ENCODE data around the gene CDK2AP2.

DNA sequence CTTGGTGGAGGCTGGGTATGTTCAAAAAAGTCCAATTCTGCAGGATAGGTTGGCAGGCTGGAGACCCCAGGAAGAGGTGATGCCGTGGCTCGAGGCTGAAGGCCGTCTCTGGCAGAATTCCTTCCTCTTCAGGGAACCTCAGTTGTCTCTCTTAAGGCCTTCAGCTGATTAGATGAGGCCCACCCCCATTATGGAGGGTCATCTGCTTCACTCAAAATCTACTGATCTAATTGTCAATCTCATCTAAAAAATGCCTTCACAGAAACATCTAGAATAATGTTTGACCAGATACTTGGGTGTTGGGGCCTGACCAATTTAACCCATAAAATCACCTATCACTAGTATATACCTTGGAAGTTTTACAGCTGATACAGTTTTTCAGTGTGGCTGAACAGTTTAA is 48.3 kb upstream of the CDK2AP2 start:
- TF ChIP-seq, protein P1, sequence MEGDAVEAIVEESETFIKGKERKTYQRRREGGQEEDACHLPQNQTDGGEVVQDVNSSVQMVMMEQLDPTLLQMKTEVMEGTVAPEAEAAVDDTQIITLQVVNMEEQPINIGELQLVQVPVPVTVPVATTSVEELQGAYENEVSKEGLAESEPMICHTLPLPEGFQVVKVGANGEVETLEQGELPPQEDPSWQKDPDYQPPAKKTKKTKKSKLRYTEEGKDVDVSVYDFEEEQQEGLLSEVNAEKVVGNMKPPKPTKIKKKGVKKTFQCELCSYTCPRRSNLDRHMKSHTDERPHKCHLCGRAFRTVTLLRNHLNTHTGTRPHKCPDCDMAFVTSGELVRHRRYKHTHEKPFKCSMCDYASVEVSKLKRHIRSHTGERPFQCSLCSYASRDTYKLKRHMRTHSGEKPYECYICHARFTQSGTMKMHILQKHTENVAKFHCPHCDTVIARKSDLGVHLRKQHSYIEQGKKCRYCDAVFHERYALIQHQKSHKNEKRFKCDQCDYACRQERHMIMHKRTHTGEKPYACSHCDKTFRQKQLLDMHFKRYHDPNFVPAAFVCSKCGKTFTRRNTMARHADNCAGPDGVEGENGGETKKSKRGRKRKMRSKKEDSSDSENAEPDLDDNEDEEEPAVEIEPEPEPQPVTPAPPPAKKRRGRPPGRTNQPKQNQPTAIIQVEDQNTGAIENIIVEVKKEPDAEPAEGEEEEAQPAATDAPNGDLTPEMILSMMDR (IDR thresholded peaks at IDR 0.05 in 2 of 3, conservative IDR thresholded peaks at IDR 0.05 in 1 of 3; ENCODE audit: insufficient read depth in 2 of 3, low read depth in 1 of 3, low read length in 3 of 3) = no peak
- TF ChIP-seq DPF2 (IDR thresholded peaks at IDR 0.05) (no peak), POLR2A (conservative IDR thresholded peaks at IDR 0.05) (no peak), ZKSCAN8 (CRISPR knock-in tag; IDR thresholded peaks at IDR 0.05) (no peak), POLR2AphosphoS5 (IDR thresholded peaks at IDR 0.05; ENCODE audit: control insufficient read depth, insufficient read depth, low read depth, low read length) (no peak), NUFIP1 (IDR thresholded peaks at IDR 0.05; ENCODE audit: partially characterized antibody) (no peak), HDAC2 (IDR thresholded peaks at IDR 0.05) (no peak), SMC3 (conservative IDR thresholded peaks at IDR 0.05; ENCODE audit: insufficient read depth, low read depth, low read length) (no peak), ZNF778 (CRISPR knock-in tag; IDR thresholded peaks at IDR 0.05) (no peak), PML (IDR thresholded peaks at IDR 0.05; ENCODE audit: low read length) (no peak)
- TF ChIP-seq, protein P2, sequence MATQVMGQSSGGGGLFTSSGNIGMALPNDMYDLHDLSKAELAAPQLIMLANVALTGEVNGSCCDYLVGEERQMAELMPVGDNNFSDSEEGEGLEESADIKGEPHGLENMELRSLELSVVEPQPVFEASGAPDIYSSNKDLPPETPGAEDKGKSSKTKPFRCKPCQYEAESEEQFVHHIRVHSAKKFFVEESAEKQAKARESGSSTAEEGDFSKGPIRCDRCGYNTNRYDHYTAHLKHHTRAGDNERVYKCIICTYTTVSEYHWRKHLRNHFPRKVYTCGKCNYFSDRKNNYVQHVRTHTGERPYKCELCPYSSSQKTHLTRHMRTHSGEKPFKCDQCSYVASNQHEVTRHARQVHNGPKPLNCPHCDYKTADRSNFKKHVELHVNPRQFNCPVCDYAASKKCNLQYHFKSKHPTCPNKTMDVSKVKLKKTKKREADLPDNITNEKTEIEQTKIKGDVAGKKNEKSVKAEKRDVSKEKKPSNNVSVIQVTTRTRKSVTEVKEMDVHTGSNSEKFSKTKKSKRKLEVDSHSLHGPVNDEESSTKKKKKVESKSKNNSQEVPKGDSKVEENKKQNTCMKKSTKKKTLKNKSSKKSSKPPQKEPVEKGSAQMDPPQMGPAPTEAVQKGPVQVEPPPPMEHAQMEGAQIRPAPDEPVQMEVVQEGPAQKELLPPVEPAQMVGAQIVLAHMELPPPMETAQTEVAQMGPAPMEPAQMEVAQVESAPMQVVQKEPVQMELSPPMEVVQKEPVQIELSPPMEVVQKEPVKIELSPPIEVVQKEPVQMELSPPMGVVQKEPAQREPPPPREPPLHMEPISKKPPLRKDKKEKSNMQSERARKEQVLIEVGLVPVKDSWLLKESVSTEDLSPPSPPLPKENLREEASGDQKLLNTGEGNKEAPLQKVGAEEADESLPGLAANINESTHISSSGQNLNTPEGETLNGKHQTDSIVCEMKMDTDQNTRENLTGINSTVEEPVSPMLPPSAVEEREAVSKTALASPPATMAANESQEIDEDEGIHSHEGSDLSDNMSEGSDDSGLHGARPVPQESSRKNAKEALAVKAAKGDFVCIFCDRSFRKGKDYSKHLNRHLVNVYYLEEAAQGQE (IDR thresholded peaks at IDR 0.05; ENCODE audit: borderline replicate concordance) = no peak
- TF ChIP-seq, protein P2 (CRISPR knock-in tag; IDR thresholded peaks at IDR 0.05; ENCODE audit: low read depth) = no peak
- TF ChIP-seq, protein P3, sequence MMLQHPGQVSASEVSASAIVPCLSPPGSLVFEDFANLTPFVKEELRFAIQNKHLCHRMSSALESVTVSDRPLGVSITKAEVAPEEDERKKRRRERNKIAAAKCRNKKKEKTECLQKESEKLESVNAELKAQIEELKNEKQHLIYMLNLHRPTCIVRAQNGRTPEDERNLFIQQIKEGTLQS (IDR thresholded peaks at IDR 0.05) = no peak
- TF ChIP-seq, protein P3 (CRISPR knock-in tag; conservative IDR thresholded peaks at IDR 0.05) = no peak
